Chondrocyte (in vitro differentiated cells): ENCODE data around the gene CEBPB. TPM values are rescaled to one million over a fixed set of nuclear protein-coding genes. Genes with fewer than 3 reads are reported as not detected.
A peak's percentile ranks its signal among the peaks of the same experiment; 100 is the strongest.

Experiments
- DNase-seq: peaks from one replicate; pipeline ENCODE4 v3.0.0; 2021; ENCODE audit warnings: mixed read lengths, low spot score
- H3K27ac Mint-ChIP-seq: one replicate; pipeline ENCODE4 v1.8.0; 2021; ENCODE audit warnings: mild to moderate bottlenecking, moderate library complexity, mixed read lengths; ENCODE audit not compliant: unreplicated experiment
- H3K27me3 Mint-ChIP-seq: 2 replicates; pipeline ENCODE4 v1.8.0; 2021; ENCODE audit warnings: low read depth, mixed read lengths
- H3K36me3 Mint-ChIP-seq: 2 replicates; pipeline ENCODE4 v1.8.0; 2021; ENCODE audit warnings: low read depth, mixed read lengths
- H3K4me1 Mint-ChIP-seq: 2 replicates; pipeline ENCODE4 v1.8.0; 2021; ENCODE audit warnings: low read depth, mild to moderate bottlenecking, mixed read lengths
- H3K4me3 Mint-ChIP-seq: one replicate; pipeline ENCODE4 v1.8.0; 2021; ENCODE audit warnings: mild to moderate bottlenecking, moderate library complexity, mixed read lengths; ENCODE audit not compliant: unreplicated experiment
- H3K9me3 Mint-ChIP-seq: 2 replicates; pipeline ENCODE4 v1.8.0; 2021; ENCODE audit warnings: low read depth, mixed read lengths
- CTCF ChIP-seq: fragments of 200-600 bp; sonication (generic); IDR thresholded peaks from 2 replicates; pipeline ENCODE4 v1.5.0; 2021; ENCODE audit warnings: antibody characterized with exemption, mild to moderate bottlenecking, moderate library complexity
- total RNA-seq: library from RNA; stranded (reverse); gene quantifications from 3 replicates; pipeline ENCODE4 v1.2.1, GENCODE V29; 2021

Gene CEBPB
- total RNA-seq, 1 donor from 2014 or later: 81.4 TPM

GRCh38 chr20:50163570-50164317 lies 26.9 kb upstream of the CEBPB start:
- Mint-ChIP-seq H3K27me3 (no peaks in the 10 kb centered on the region), H3K9me3 (no peaks in the 10 kb centered on the region), H3K4me3 (no peak overlapping the region), H3K27ac (peak overlapping the region; percentile 86), H3K4me1 (peaks cover 36% of the 10 kb centered on the region), H3K36me3 (no peaks in the 10 kb centered on the region)
- DNase-seq: no peak
- TF ChIP-seq CTCF: no peak

- Mint-ChIP-seq H3K9me3 (peaks cover 3% of the 10 kb centered on the region), H3K4me1 (peaks cover 31% of the 10 kb centered on the region), H3K27me3 (no peaks in the 10 kb centered on the region), H3K4me3 (peak overlapping the region; percentile 80), H3K36me3 (no peaks in the 10 kb centered on the region), H3K27ac (peak overlapping the region; percentile 99)
- TF ChIP-seq CTCF: no peak
- peak; percentile 97 for DNase-seq
Measured at GRCh38 chr20:50165684-50166554, 24.7 kb upstream of the CEBPB start.

- TF ChIP-seq CTCF: peak; percentile 93
- Mint-ChIP-seq H3K36me3 (no peaks in the 10 kb centered on the region), H3K4me1 (peaks cover 34% of the 10 kb centered on the region), H3K27ac (no peak overlapping the region), H3K9me3 (peaks cover 3% of the 10 kb centered on the region), H3K27me3 (no peaks in the 10 kb centered on the region), H3K4me3 (no peak overlapping the region)
- DNase-seq: no peak
Measured at GRCh38 chr20:50169329-50169823, 21.3 kb upstream of the CEBPB start.

GRCh38 chr20:50170549-50171220 lies 19.9 kb upstream of the CEBPB start:
- no peak for TF ChIP-seq CTCF
- Mint-ChIP-seq H3K4me3 (no peak overlapping the region), H3K9me3 (peaks cover 3% of the 10 kb centered on the region), H3K4me1 (peaks cover 26% of the 10 kb centered on the region), H3K27ac (no peak overlapping the region), H3K27me3 (no peaks in the 10 kb centered on the region), H3K36me3 (no peaks in the 10 kb centered on the region)
- no peak for DNase-seq
